Neuronal stem cell (in vitro differentiated cells): ENCODE results near the gene TSC22D2.
"Not testable (repeated sequence)": the region's sequence is repeated elsewhere in the genome, so short reads cannot be mapped to it uniquely, and the experiment has no call there.

Experiments used
- DNase-seq: peaks from one replicate; pipeline ENCODE4 v3.0.0-alpha.2; 2013; ENCODE audit warnings: low spot score
- H2AFZ ChIP-seq: one replicate; pipeline ENCODE4 v1.6.1; 2013; ENCODE audit warnings: mild to moderate bottlenecking, low read length, inconsistent platforms
- H2AK5ac ChIP-seq: 2 replicates; pipeline ENCODE4 v1.6.1; 2013; ENCODE audit warnings: low read depth, mild to moderate bottlenecking, inconsistent platforms, low read length, moderate library complexity, mixed read lengths
- H2BK120ac ChIP-seq: 2 replicates; pipeline ENCODE4 v1.6.1; 2013; ENCODE audit warnings: low read depth, mild to moderate bottlenecking, inconsistent platforms, low read length, moderate library complexity, mixed read lengths
- H2BK12ac ChIP-seq: one replicate; pipeline ENCODE4 v1.6.1; 2013; ENCODE audit warnings: low read length, inconsistent platforms
- H2BK15ac ChIP-seq: 2 replicates; pipeline ENCODE4 v1.6.1; 2013; ENCODE audit warnings: mild to moderate bottlenecking, low read length, inconsistent platforms, mixed read lengths
- H2BK5ac ChIP-seq: one replicate; pipeline ENCODE4 v1.6.1; 2013; ENCODE audit warnings: inconsistent platforms, mild to moderate bottlenecking, low read length, moderate library complexity
- H3K14ac ChIP-seq: one replicate; pipeline ENCODE4 v1.6.1; 2013; ENCODE audit warnings: low read length, inconsistent platforms
- H3K18ac ChIP-seq: 2 replicates; pipeline ENCODE4 v1.6.1; 2013; ENCODE audit warnings: low read length, inconsistent platforms
- H3K23ac ChIP-seq: 2 replicates; pipeline ENCODE4 v1.6.1; 2013; ENCODE audit warnings: low read depth, mild to moderate bottlenecking, mixed read lengths, low read length, inconsistent platforms; ENCODE audit not compliant: poor library complexity
- H3K27ac ChIP-seq: replicated peaks from 3 replicates; pipeline ENCODE4 v1.5.1; 2013; ENCODE audit warnings: low read length, inconsistent platforms
- H3K27me3 ChIP-seq, 3 experiments: 2 replicates each; pipeline ENCODE4 v1.6.1; 2013; ENCODE audit warnings: low read length in 3 of 3, mild to moderate bottlenecking in 2 of 3, inconsistent platforms in 1 of 3, low read depth in 1 of 3, mixed read lengths in 1 of 3, moderate library complexity in 1 of 3; ENCODE audit not compliant: control insufficient read depth in 3 of 3, insufficient read depth in 3 of 3
- H3K36me3 ChIP-seq, 2 donors: replicated peaks in 1 of 2; 2 replicates each; pipeline ENCODE4 v1.6.1; 2013; ENCODE audit warnings: low read length in 2 of 2; ENCODE audit not compliant: control insufficient read depth in 2 of 2, insufficient read depth in 2 of 2
- H3K4ac ChIP-seq: 2 replicates; pipeline ENCODE4 v1.6.1; 2013; ENCODE audit warnings: inconsistent platforms, mild to moderate bottlenecking, low read length, moderate library complexity
- H3K4me1 ChIP-seq, 2 donors: 1 replicate in 1 of 2; 2 replicates in 1 of 2; pipeline ENCODE4 v1.6.1; 2013; ENCODE audit warnings: low read length in 2 of 2, low read depth in 1 of 2; ENCODE audit not compliant: control insufficient read depth in 2 of 2, insufficient read depth in 1 of 2
- H3K4me2 ChIP-seq: one replicate; pipeline ENCODE4 v1.6.1; 2013; ENCODE audit warnings: mild to moderate bottlenecking, low read length, inconsistent platforms; ENCODE audit not compliant: insufficient read depth, poor library complexity, severe bottlenecking
- H3K4me3 ChIP-seq, 2 donors: 2 replicates each; pipeline ENCODE4 v1.5.1; 2013; ENCODE audit warnings: low read length in 2 of 2, mild to moderate bottlenecking in 2 of 2, inconsistent platforms in 1 of 2, moderate library complexity in 1 of 2
- H3K79me1 ChIP-seq: one replicate; pipeline ENCODE4 v1.6.1; 2013; ENCODE audit warnings: low read depth, mild to moderate bottlenecking, inconsistent platforms, low read length, moderate library complexity
- H3K9ac ChIP-seq: one replicate; pipeline ENCODE4 v1.6.1; 2013; ENCODE audit warnings: mild to moderate bottlenecking, low read depth, low read length, inconsistent platforms; ENCODE audit not compliant: poor library complexity
- H3K9me3 ChIP-seq, 2 donors: replicated peaks in 1 of 2; 2 replicates each; pipeline versions ENCODE3 to v1.6.1; 2013; ENCODE audit warnings: low read length in 2 of 2, mild to moderate bottlenecking in 2 of 2, inconsistent platforms in 1 of 2, low read depth in 1 of 2, mixed read lengths in 1 of 2, moderate library complexity in 1 of 2; ENCODE audit not compliant: control insufficient read depth in 2 of 2, insufficient read depth in 1 of 2
- H4K8ac ChIP-seq: one replicate; pipeline ENCODE4 v1.6.1; 2013; ENCODE audit warnings: low read depth, mild to moderate bottlenecking, inconsistent platforms, low read length, moderate library complexity
- H4K91ac ChIP-seq: one replicate; pipeline ENCODE4 v1.6.1; 2013; ENCODE audit warnings: low read length, low read depth, mild to moderate bottlenecking, inconsistent platforms; ENCODE audit not compliant: poor library complexity
- WGBS, 2 donors: extraction: QIAGEN DNeasy Blood & Tissue Kit; methylation state at CpG; one replicate each; pipeline ENCODE4 v1.1.7; 2013; ENCODE audit warnings: missing lambda C conversion rate in 2 of 2, mixed read lengths in 1 of 2; ENCODE audit not compliant: insufficient read length in 2 of 2, insufficient replicate concordance in 1 of 2; ENCODE audit errors: extremely low coverage in 2 of 2; 5-methylcytosine and 5-hydroxymethylcytosine counted together

Gene TSC22D2

DNA sequence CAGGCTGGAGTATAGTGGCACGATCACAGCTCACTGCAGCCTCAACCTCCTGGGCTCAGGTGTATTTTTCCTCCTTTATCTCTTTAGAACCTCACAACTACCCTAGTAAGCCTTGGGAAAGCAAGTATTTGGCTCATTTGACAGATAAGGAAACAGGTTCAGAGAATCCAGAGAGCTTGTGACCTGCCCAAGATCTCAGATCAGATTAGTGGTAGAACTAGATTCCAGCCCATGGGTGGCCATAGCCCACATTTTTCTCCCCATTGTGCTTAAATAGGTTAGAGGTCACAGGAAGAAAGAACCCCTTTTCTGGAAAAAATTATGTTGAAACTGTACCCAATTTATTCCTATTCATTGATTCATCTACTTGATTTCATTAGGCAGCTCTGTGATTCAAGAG, 64.3 kb downstream of the TSC22D2 start:
- H3K14ac ChIP-seq = no peak overlapping the region
- H2BK120ac ChIP-seq = no peak overlapping the region
- H3K4me2 ChIP-seq = no peak overlapping the region
- WGBS, 2 donors = no CpG with 5 or more reads among the region's 1 CpG
- no peaks in the 10 kb centered on the region for H3K4me1 ChIP-seq
- no peak overlapping the region for H3K9ac ChIP-seq
- H3K27me3 ChIP-seq = no peaks in the 10 kb centered on the region
- H4K8ac ChIP-seq = no peak overlapping the region
- no peak overlapping the region for H2BK15ac ChIP-seq
- no peaks in the 10 kb centered on the region for H3K36me3 ChIP-seq
- H3K79me1 ChIP-seq = no peaks in the 10 kb centered on the region
- H2AK5ac ChIP-seq = no peak overlapping the region
- no peak overlapping the region for H4K91ac ChIP-seq
- no peak overlapping the region for H3K4me3 ChIP-seq
- no peak overlapping the region for H3K23ac ChIP-seq
- no peak overlapping the region for H3K4ac ChIP-seq
- no peak overlapping the region for H2BK12ac ChIP-seq
- peaks cover 0 to 3% of the 10 kb centered on the region in 2 donors for H3K9me3 ChIP-seq
- H3K18ac ChIP-seq = no peak overlapping the region
- no peak overlapping the region for H2BK5ac ChIP-seq
- H3K27ac ChIP-seq = no peak overlapping the region
- no peak overlapping the region for H2AFZ ChIP-seq
- no peak for DNase-seq

DNA sequence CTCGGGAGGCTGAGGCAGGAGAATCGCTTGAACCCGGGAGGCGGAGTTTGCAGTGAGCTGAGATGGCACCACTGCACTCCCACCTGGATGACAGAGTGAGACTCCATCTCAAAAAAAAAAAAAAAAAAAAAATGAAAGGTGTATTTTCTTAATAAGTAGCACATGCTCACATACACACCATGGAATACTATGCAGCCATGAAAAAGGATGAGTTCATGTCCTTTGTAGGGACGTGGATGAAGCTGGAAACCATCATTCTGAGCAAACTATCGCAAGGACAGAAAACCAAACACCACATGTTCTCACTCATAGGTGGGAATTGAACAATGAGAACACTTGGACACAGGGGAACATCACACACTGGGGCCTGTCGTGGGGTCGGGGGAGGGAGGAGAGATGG, 65.1 kb downstream of the TSC22D2 start:
- H4K91ac ChIP-seq, H2BK15ac ChIP-seq, DNase-seq, H3K79me1 ChIP-seq, H3K27me3 ChIP-seq, H3K9ac ChIP-seq, H3K36me3 ChIP-seq, H3K14ac ChIP-seq, H3K27ac ChIP-seq, H2AFZ ChIP-seq, H2AK5ac ChIP-seq, H3K18ac ChIP-seq, H3K4me2 ChIP-seq, H3K9me3 ChIP-seq, H3K23ac ChIP-seq, H2BK120ac ChIP-seq, H2BK12ac ChIP-seq, H3K4ac ChIP-seq, H3K4me1 ChIP-seq, H2BK5ac ChIP-seq, H3K4me3 ChIP-seq, H4K8ac ChIP-seq: not testable (repeated sequence)
- no CpG with 5 or more reads among the region's 8 CpGs for WGBS, 2 donors

GRCh38 chr3:150479370-150479769, 71.3 kb downstream of the TSC22D2 start:
- Histone ChIP-seq H3K27ac (no peak overlapping the region), H3K4ac (no peak overlapping the region)

GRCh38 chr3:150480877-150481276, 72.8 kb downstream of the TSC22D2 start:
- Histone ChIP-seq H2BK120ac (no peak overlapping the region), H3K9me3 (peaks cover 2 to 3% of the 10 kb centered on the region in 2 donors), H2AK5ac (no peak overlapping the region), H4K91ac (no peak overlapping the region), H4K8ac (no peak overlapping the region), H3K14ac (no peak overlapping the region), H3K4me2 (no peak overlapping the region), H3K27ac (no peak overlapping the region), H2BK12ac (no peak overlapping the region), H3K4ac (no peak overlapping the region), H2AFZ (no peak overlapping the region), H3K36me3 (no peaks in the 10 kb centered on the region), H2BK15ac (no peak overlapping the region), H3K9ac (no peak overlapping the region), H3K79me1 (no peaks in the 10 kb centered on the region), H3K27me3 (no peaks in the 10 kb centered on the region), H2BK5ac (no peak overlapping the region), H3K4me3 (no peak overlapping the region), H3K4me1 (no peaks in the 10 kb centered on the region), H3K23ac (no peak overlapping the region), H3K18ac (no peak overlapping the region)
- DNase-seq = no peak

More at GRCh38 chr3:150479370-150479769, 71.3 kb downstream of the TSC22D2 start:
- Histone ChIP-seq H2AK5ac (no peak overlapping the region), H3K23ac (no peak overlapping the region), H3K4me2 (no peak overlapping the region), H3K14ac (no peak overlapping the region), H3K9ac (no peak overlapping the region), H2BK120ac (no peak overlapping the region), H2BK15ac (no peak overlapping the region), H4K91ac (no peak overlapping the region), H3K4me1 (no peaks in the 10 kb centered on the region), H3K4me3 (no peak overlapping the region), H2BK12ac (no peak overlapping the region), H3K79me1 (no peaks in the 10 kb centered on the region), H3K36me3 (no peaks in the 10 kb centered on the region), H3K18ac (no peak overlapping the region), H2BK5ac (no peak overlapping the region), H3K9me3 (peaks cover 2 to 3% of the 10 kb centered on the region in 2 donors), H4K8ac (no peak overlapping the region), H2AFZ (no peak overlapping the region), H3K27me3 (no peaks in the 10 kb centered on the region)
- DNase-seq = no peak
